SKM-1 treated with dmso at 0.1 percent for 144 hours (cell line): ENCODE measurements around the gene PRDM2.
"Not testable (repeated sequence)": the region's sequence is repeated elsewhere in the genome, so short reads cannot be mapped to it uniquely, and the experiment has no call there.

Experiments used
- DNase-seq: peaks from one replicate; lab custom pipeline; 2025; ENCODE audit not compliant: unreplicated experiment; lab: John Stamatoyannopoulos, UW

Gene PRDM2

GRCh38 chr1:13699936-13700520 is at the start of gene PRDM2:
TSS of gene PRDM2 (plus strand) at chr1:13700188. CDS start at chr1:13715606, 15,418 bp downstream.
- peak; percentile 25 for DNase-seq

- DNase-seq: no peak
Observed at GRCh38 chr1:13651279-13651678, 48.7 kb upstream of the PRDM2 start.

- no peak for DNase-seq
Observed at GRCh38 chr1:13652238-13652637, 47.8 kb upstream of the PRDM2 start.

- no peak for DNase-seq
Observed at GRCh38 chr1:13661539-13661938, 38.4 kb upstream of the PRDM2 start.

GRCh38 chr1:13662493-13662892 is 37.5 kb upstream of the PRDM2 start:
- DNase-seq: no peak

- DNase-seq: no peak
Observed at GRCh38 chr1:13663969-13664368, 36.0 kb upstream of the PRDM2 start.

GRCh38 chr1:13664451-13664850 is 35.5 kb upstream of the PRDM2 start:
- DNase-seq: no peak

GRCh38 chr1:13666317-13666716 is 33.7 kb upstream of the PRDM2 start:
- no peak for DNase-seq

- DNase-seq: no peak
Observed at GRCh38 chr1:13667691-13668090, 32.3 kb upstream of the PRDM2 start.

- no peak for DNase-seq
Observed at GRCh38 chr1:13674377-13674776, 25.6 kb upstream of the PRDM2 start.

- DNase-seq: no peak
Observed at GRCh38 chr1:13675151-13675651, 24.8 kb upstream of the PRDM2 start.

- no peak for DNase-seq
Observed at GRCh38 chr1:13677896-13678295, 22.1 kb upstream of the PRDM2 start.

- DNase-seq: no peak
Observed at GRCh38 chr1:13679651-13680050, 20.3 kb upstream of the PRDM2 start.

- not testable (repeated sequence) for DNase-seq
Observed at GRCh38 chr1:13680609-13681008, 19.4 kb upstream of the PRDM2 start.

- DNase-seq: no peak
Observed at GRCh38 chr1:13681921-13682320, 18.1 kb upstream of the PRDM2 start.

GRCh38 chr1:13682444-13682843 is 17.5 kb upstream of the PRDM2 start:
- no peak for DNase-seq

GRCh38 chr1:13683206-13683605 is 16.8 kb upstream of the PRDM2 start:
- DNase-seq: no peak

- no peak for DNase-seq
Observed at GRCh38 chr1:13687151-13687715, 12.8 kb upstream of the PRDM2 start.

- DNase-seq: not testable (repeated sequence)
Observed at GRCh38 chr1:13693094-13693493, 6.9 kb upstream of the PRDM2 start.

- DNase-seq: no peak
Observed at GRCh38 chr1:13694886-13695684, 4.9 kb upstream of the PRDM2 start.

GRCh38 chr1:13697738-13698137 is 2.2 kb upstream of the PRDM2 start:
- no peak for DNase-seq

- no peak for DNase-seq
Observed at GRCh38 chr1:13699510-13699909, 478 bp upstream of the PRDM2 start.
